Memory B cell (primary cell): ENCODE results near the gene SBK2.
"Not testable (repeated sequence)": the region's sequence is repeated elsewhere in the genome, so short reads cannot be mapped to it uniquely, and the experiment has no call there.

Source experiments
- ATAC-seq: fragments of 150-1000 bp; cut with Tn5 transposase; 2 replicates; pipeline ENCODE4 v1.10.0; 2021; ENCODE audit warnings: low read depth, mild to moderate bottlenecking, moderate library complexity
- DNase-seq, 2 donors: peaks; one replicate each; pipeline ENCODE4 v3.0.0; 2022; ENCODE audit warnings: low spot score in 2 of 2
- H3K27ac Mint-ChIP-seq: one replicate; pipeline ENCODE4 v1.8.0; 2022; ENCODE audit warnings: mild to moderate bottlenecking, moderate library complexity, mixed read lengths
- H3K27me3 Mint-ChIP-seq: one replicate; pipeline ENCODE4 v1.8.0; 2022; ENCODE audit warnings: mixed read lengths
- H3K36me3 Mint-ChIP-seq: one replicate; pipeline ENCODE4 v1.8.0; 2022; ENCODE audit warnings: mild to moderate bottlenecking, mixed read lengths
- H3K4me1 Mint-ChIP-seq: one replicate; pipeline ENCODE4 v1.8.0; 2022; ENCODE audit warnings: mixed read lengths
- H3K4me3 Mint-ChIP-seq: one replicate; pipeline ENCODE4 v1.8.0; 2022; ENCODE audit warnings: mild to moderate bottlenecking, moderate library complexity, mixed read lengths
- H3K9me3 Mint-ChIP-seq: one replicate; pipeline ENCODE4 v1.8.0; 2022; ENCODE audit warnings: mixed read lengths

The SBK2 gene

DNA sequence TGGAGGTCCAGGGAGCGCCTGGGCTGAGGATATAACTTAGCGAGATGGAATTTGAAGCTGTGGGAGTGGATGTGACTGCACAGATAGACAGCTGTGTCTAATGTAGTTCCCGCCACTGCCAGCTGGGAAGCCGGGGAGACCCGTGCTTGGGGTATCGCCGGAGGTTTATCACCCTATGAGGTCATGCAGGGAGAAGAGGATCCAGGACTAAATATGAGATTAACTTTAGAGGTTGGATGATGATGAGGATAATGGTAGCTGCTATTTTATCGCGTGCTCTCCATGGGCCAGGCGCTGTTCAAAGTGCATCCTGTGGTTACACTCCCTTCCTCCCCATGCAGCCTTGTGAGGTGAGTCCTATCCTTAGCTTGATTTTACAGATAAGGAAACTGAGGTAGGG lies 28.8 kb downstream of the SBK2 start:
- ATAC-seq = no peak
- peaks cover 7% of the 10 kb centered on the region for H3K4me1 Mint-ChIP-seq
- peaks cover 15% of the 10 kb centered on the region for H3K27me3 Mint-ChIP-seq
- no peak overlapping the region for H3K27ac Mint-ChIP-seq
- no peak overlapping the region for H3K4me3 Mint-ChIP-seq
- no peak for DNase-seq
- no peaks in the 10 kb centered on the region for H3K9me3 Mint-ChIP-seq
- H3K36me3 Mint-ChIP-seq = no peaks in the 10 kb centered on the region

DNA sequence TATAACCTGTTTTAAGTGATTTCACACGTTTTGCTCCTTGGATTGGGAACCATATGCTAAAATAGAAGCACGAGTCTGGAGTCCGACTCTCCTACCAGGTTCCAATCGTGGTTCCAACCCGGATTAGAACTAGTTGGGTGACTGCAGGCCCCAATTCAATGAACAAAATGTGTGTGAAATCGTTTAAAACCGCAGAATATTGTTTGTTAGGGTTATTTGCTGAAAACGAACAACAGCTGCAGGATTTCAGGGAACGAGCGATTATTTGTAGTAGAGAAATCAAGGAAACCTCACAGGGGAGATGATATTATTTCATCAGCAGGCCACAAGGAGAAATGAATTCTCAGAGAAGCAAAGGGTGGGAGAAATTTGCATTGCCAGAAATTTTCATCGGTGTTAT lies 32.0 kb downstream of the SBK2 start:
- no peaks in the 10 kb centered on the region for H3K36me3 Mint-ChIP-seq
- H3K4me1 Mint-ChIP-seq = peaks cover 15% of the 10 kb centered on the region
- no peaks in the 10 kb centered on the region for H3K9me3 Mint-ChIP-seq
- H3K27me3 Mint-ChIP-seq = peaks cover 6% of the 10 kb centered on the region
- H3K27ac Mint-ChIP-seq = no peak overlapping the region
- ATAC-seq (no peak), DNase-seq (no peak)
- H3K4me3 Mint-ChIP-seq = no peak overlapping the region

DNA sequence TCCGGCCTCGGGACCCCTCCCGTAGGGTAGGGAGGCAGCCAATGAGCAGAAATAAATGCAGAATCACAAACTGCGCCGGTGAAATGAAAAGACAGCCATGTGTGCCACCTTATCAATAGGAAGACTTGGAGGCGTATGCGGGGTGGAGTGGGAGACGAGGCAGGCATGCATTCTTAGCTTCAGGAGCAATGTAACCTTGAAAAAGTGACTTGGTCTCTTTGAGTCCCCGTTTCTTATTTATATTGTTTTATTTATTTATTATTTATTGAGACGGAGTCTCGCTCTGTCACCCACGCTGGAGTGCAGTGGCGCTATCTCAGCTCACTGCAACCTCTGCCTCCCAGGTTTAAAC lies 32.7 kb downstream of the SBK2 start:
- H3K36me3 Mint-ChIP-seq = no peaks in the 10 kb centered on the region

DNA sequence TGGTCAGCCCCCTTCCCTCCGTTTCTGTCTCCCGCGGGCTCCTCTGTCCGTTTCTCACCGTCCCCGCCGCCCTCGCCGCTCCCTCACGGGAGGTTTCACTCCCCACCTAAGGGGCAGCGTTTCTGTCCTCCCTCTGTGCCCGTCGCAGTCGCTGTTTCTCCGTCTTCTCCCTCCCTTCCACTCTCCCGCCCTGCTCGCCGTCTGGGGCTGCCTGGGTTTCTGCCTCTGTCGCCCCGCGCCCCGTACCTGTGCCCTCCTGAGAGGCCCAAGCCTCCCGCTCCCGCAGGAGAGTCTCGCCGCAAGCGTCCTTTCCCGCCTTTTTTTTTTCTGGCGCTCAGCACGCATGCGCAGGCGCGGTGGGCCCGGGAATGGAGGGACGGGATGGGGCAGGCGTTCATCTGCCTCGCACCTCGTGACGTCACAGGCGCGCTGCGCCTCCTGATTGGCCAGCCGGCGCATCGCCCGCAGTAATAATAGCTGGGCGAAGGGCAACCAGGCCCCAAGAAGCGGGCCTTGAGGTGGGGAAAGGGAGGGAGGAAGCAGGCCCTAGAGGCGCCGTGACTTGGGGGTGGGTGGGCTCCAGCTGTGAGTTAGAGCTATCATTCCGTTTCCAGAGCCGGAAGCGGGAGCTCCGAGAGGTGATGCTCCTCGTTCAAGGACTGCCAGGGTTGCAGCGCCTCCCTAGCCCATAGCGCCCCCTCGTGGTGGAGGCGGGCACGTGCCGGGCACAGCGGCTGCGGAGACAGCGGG lies 33.3 kb downstream of the SBK2 start:
- DNase-seq = peak; percentile 96 to 99
- peaks cover 4% of the 10 kb centered on the region for H3K27me3 Mint-ChIP-seq
- H3K4me1 Mint-ChIP-seq = peaks cover 15% of the 10 kb centered on the region
- peak overlapping the region; percentile 88 for H3K4me3 Mint-ChIP-seq
- H3K9me3 Mint-ChIP-seq = no peaks in the 10 kb centered on the region
- peak overlapping the region; percentile 95 for H3K27ac Mint-ChIP-seq
- ATAC-seq = peak; percentile 95
- no peaks in the 10 kb centered on the region for H3K36me3 Mint-ChIP-seq

More for the DNA sequence above, 32.7 kb downstream of the SBK2 start:
- Mint-ChIP-seq H3K27me3 (peaks cover 6% of the 10 kb centered on the region), H3K9me3 (no peaks in the 10 kb centered on the region), H3K27ac (peak overlapping the region; percentile 95), H3K4me1 (peaks cover 15% of the 10 kb centered on the region), H3K4me3 (peak overlapping the region; percentile 88)
- no peak for DNase-seq
- no peak for ATAC-seq

DNA sequence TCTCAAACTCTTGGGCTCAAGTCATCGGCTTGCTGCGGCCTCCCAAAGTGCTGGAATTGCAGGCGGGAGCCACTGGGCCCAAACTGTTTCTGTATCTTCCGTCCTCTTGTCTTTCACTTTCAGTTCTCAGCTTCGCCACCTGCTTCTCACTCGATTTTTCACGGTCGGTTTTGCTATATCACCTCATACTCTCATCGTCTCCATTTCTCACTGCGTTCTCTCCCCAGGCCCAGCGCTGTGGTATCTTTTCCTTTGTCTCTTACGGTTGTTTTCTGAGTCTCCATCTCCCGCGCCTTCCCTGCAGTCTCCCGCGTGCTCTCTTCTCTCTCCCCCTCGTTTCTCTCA lies 33.8 kb downstream of the SBK2 start:
- Mint-ChIP-seq H3K9me3 (no peaks in the 10 kb centered on the region), H3K27me3 (peaks cover 4% of the 10 kb centered on the region), H3K27ac (peak overlapping the region; percentile 95), H3K36me3 (no peaks in the 10 kb centered on the region), H3K4me3 (peak overlapping the region; percentile 88), H3K4me1 (peaks cover 15% of the 10 kb centered on the region)
- no peak for ATAC-seq
- no peak for DNase-seq

DNA sequence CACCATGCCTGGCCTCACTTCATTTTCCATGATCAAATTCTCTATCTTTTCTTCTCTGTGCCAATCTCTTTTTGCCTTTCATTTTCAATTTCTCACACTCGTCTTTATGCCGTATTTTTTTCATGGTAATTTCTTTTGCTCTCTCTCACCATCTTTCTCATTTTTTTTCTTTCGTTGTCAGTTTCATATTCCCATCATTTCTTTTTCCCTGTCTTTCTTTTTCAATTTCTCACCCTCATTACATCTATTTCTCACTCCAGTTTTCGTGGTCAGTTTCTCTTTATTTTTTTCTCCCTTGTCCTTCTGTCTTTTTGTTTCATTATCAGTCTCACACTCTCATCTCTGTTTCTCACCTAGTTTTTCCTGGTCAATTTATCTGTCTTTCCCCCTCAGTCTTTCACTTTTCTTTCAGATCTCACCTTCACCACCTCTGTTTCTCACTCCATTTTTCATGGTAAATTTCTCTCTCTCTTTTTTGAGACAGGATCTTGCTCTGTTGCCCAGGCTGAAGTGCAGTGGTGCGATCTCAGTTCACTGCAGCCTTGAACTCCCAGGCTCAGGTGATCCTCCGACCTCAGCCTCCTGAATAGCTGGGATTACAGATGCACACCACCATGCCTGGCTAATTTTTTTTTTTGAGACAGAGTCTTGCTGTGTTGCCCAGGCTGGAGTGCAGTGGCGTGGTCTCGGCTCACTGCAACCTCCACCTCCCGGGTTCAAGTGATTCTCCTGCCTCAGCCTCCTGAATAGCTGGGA lies 34.6 kb downstream of the SBK2 start:
- no peak overlapping the region for H3K4me3 Mint-ChIP-seq

DNA sequence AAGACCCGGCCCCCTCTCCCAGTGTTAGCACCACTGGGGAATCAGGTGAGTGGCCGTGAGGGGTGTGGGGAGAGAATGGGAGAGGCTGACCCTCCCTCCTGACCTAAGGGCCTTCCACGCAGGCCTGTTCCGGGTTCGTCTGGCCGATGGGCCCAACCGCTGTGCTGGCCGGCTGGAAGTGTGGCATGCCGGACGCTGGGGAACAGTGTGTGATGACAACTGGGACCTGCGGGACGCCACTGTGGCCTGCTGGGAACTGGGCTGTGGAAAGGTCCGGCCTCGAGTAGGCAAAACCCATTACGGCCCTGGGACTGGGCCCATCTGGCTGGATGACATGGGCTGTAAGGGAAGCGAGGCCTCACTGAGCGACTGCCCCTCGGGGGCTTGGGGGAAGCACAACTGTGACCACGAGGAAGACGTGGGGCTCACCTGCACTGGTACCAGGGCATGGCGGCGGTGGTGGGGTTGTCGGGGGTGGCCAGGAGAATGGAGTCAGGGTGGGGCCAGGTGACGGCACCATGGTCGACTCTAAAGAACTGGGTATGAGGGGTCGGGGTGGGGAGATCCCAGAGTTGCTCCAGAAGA lies 36.5 kb downstream of the SBK2 start:
- no peaks in the 10 kb centered on the region for H3K9me3 Mint-ChIP-seq
- no peak overlapping the region for H3K4me3 Mint-ChIP-seq
- ATAC-seq (no peak), DNase-seq (no peak)
- H3K36me3 Mint-ChIP-seq = no peaks in the 10 kb centered on the region
- no peaks in the 10 kb centered on the region for H3K27me3 Mint-ChIP-seq
- H3K27ac Mint-ChIP-seq = no peak overlapping the region
- peaks cover 15% of the 10 kb centered on the region for H3K4me1 Mint-ChIP-seq

More for the DNA sequence above, 34.6 kb downstream of the SBK2 start:
- H3K9me3 Mint-ChIP-seq = no peaks in the 10 kb centered on the region
- no peaks in the 10 kb centered on the region for H3K36me3 Mint-ChIP-seq
- H3K4me1 Mint-ChIP-seq = peaks cover 15% of the 10 kb centered on the region
- DNase-seq = no peak
- no peak for ATAC-seq
- no peaks in the 10 kb centered on the region for H3K27me3 Mint-ChIP-seq
- no peak overlapping the region for H3K27ac Mint-ChIP-seq

DNA sequence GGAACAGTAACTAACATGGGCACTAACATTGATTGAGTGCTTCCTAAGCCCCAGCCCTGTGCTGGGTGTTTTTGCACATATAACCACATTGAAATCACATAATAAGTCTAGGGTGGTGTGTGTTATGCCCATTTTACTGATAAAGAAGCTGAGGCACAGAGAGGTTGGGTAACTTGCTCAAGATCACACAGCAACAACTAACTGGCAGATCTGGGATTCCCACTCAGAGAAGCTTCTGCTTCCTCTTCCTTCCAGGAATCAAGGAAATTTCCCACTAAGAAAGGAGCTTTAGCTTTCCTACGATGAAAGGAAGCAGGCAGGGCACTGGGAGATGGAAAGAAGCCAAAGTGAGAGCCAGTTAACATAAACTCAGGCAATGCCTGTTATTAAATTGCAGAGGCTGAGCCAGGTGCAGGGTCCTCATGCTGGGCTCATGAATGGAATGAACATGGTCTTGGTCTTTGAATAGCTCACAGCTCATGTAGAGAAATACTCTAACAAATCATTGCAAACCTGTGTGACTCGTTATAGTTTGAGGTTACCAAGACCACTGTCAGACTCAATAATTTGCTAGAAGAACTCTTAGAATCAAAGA lies 38.6 kb downstream of the SBK2 start:
- ATAC-seq = no peak
- H3K27me3 Mint-ChIP-seq = peaks cover 1% of the 10 kb centered on the region
- H3K27ac Mint-ChIP-seq = no peak overlapping the region

DNA sequence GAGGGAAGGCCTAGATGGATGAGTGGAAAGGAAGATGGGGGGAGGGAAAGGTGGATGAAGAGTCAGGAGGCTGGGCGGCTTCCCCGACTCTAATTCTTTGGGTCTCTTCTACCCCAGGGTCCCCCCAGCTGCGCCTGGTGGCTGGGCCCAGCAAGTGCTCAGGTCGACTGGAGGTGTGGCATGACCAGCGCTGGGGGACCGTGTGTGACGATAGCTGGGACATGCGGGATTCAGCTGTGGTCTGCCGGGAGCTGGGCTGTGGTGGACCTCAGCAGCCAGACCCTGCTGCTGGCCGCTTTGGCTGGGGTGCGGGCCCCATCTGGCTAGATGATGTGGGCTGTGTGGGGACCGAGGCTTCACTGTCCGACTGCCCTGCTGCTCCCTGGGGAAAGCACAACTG lies 39.2 kb downstream of the SBK2 start:
- ATAC-seq (no peak), DNase-seq (no peak)
- Mint-ChIP-seq H3K4me1 (peaks cover 9% of the 10 kb centered on the region), H3K4me3 (no peak overlapping the region), H3K36me3 (no peaks in the 10 kb centered on the region), H3K27me3 (peaks cover 4% of the 10 kb centered on the region), H3K27ac (no peak overlapping the region), H3K9me3 (no peaks in the 10 kb centered on the region)

More for the DNA sequence above, 38.6 kb downstream of the SBK2 start:
- Mint-ChIP-seq H3K36me3 (no peaks in the 10 kb centered on the region), H3K9me3 (no peaks in the 10 kb centered on the region), H3K4me1 (peaks cover 12% of the 10 kb centered on the region), H3K4me3 (no peak overlapping the region)
- DNase-seq = no peak

DNA sequence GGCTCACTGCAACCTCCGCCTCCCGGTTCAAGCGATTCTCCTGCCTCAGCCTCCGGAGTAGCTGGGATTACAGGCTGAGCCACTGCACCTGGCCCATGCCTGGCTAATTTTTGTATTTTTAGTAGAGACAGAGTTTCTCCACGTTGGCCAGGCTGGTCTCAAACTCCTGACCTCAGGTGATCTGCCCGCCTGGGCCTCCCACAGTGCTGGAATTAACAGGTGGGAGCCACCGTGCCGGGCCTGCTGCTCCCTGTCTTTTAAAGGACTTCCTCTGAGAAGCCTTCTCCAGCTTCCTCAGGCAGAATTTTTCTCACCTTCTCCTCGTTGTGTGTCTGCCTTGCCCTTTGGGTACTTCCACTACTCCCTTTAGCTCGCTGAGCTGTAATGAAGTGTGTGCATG lies 40.1 kb downstream of the SBK2 start:
- H3K36me3 Mint-ChIP-seq, ATAC-seq, DNase-seq, H3K4me3 Mint-ChIP-seq, H3K27me3 Mint-ChIP-seq, H3K27ac Mint-ChIP-seq, H3K4me1 Mint-ChIP-seq, H3K9me3 Mint-ChIP-seq: not testable (repeated sequence)

DNA sequence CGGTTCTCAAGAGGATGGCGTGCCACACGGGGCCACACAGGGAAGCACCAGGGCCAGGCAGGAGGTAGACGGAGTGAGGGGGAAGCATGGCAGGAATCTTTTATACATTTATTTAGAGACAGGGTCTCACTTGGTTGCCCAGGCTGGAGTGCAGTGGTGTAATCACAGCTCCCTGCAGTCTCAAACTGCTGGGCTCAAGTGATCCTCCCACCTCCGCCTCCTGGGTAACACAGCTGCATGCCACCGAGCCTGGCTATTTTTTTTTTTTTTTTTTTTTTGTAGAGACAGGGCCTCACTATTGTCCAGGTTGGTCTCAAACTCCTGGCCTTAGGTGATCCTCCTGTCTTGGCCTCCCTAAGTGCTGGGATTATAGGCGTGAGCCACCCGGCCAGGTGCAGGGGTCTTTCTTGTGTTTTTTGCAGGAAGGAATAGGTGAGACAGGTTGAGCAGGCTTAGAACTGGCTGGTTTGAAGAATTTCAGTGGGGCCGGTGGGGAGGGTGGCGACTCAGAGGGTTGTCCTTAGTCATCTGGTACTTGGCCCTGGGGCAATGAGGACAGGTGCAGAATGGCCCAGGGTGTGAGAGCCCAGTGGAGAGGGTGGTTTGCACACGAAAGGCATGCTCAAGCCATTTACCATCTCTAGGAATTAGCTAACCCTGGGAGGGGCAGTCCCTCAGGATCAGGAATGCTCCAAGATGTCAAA lies 41.1 kb downstream of the SBK2 start:
- H3K36me3 Mint-ChIP-seq = no peaks in the 10 kb centered on the region
- no peak for DNase-seq
- H3K4me1 Mint-ChIP-seq = peaks cover 3% of the 10 kb centered on the region
- H3K9me3 Mint-ChIP-seq = no peaks in the 10 kb centered on the region
- no peak overlapping the region for H3K4me3 Mint-ChIP-seq
- no peak for ATAC-seq
- H3K27me3 Mint-ChIP-seq = peaks cover 9% of the 10 kb centered on the region
- no peak overlapping the region for H3K27ac Mint-ChIP-seq

DNA sequence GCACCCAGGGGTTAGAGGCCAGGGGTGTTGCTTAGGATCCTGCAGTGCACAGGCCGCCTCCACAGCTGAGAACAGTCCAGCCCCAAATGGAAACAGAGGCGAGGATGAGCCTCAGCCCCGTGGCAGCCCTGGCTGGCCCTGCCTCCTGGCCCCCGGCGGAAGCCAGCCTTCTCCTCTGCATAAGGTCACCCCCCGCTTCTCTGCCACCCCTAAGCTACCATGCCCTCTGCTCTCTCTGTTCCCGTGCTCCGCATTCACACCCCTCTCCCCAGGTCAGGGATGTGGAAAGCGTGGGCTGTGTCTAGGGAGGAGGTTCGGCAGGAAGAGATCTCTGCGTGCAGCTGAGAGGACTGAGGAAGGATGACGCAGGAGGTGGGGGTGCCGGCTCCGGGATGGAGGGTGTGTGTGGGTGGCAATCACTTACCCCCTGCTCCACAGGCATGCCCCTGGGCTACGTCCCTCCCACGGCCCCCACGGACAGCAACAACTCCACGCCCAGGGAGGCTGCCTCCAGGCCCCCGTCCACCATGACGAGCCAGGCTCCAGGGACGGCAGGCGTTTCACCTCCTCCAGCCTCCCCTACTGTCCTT lies 42.7 kb downstream of the SBK2 start:
- H3K4me1 Mint-ChIP-seq = peaks cover 3% of the 10 kb centered on the region
- peak overlapping the region; percentile 49 for H3K4me3 Mint-ChIP-seq
- H3K27ac Mint-ChIP-seq = no peak overlapping the region
- no peaks in the 10 kb centered on the region for H3K9me3 Mint-ChIP-seq
- ATAC-seq = no peak
- peaks cover 9% of the 10 kb centered on the region for H3K27me3 Mint-ChIP-seq
- DNase-seq = no peak
- no peaks in the 10 kb centered on the region for H3K36me3 Mint-ChIP-seq

DNA sequence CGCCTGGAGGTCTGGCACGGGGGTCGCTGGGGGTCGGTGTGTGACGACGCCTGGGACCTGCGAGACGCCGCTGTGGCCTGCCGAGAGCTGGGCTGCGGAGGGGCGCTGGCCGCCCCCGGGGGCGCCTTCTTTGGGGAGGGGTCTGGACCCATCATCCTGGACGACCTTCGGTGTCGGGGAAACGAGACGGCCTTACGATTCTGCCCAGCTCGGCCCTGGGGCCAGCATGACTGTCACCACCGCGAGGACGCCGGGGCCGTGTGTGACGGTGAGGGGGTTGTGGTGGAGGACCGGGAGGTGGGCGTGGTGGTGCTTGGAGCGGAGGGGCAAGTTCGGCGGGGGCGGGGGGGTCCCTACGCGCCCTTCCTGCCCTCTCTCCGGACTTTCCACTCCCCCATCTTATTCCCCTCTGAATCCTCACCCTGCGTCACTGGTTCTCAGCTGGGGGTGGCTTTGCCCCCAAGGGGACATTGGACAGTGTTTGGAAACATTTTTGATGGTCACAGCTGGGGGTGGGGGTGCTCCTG lies 43.2 kb downstream of the SBK2 start:
- DNase-seq (no peak), ATAC-seq (no peak)
- peaks cover 9% of the 10 kb centered on the region for H3K27me3 Mint-ChIP-seq
- H3K9me3 Mint-ChIP-seq = no peaks in the 10 kb centered on the region
- H3K36me3 Mint-ChIP-seq = no peaks in the 10 kb centered on the region
- no peak overlapping the region for H3K4me3 Mint-ChIP-seq
- no peak overlapping the region for H3K27ac Mint-ChIP-seq
- H3K4me1 Mint-ChIP-seq = peaks cover 3% of the 10 kb centered on the region
